Transverse colon (tissue), 4 donors: ENCODE results near the gene ARMC2.

Experiments
- EP300 ChIP-seq: sonication (generic); formaldehyde crosslinking; IDR thresholded peaks from one replicate; pipeline ENCODE4 v1.6.1; 2017; ENCODE audit warnings: antibody characterized with exemption, low read depth
- POLR2A ChIP-seq: fragments of 450-650 bp; IDR thresholded peaks from one replicate; pipeline ENCODE4 v1.6.1; 2016; ENCODE audit warnings: antibody characterized with exemption, mild to moderate bottlenecking, moderate library complexity
- POLR2AphosphoS5 ChIP-seq, 3 donors: sonication (generic); formaldehyde crosslinking; IDR thresholded peaks; one replicate each; pipeline ENCODE4 v1.6.1; 2016; ENCODE audit warnings: antibody characterized with exemption in 3 of 3
- TF ChIP-seq, protein P1 (sequence below), 5 experiments: fragments of 200-600 bp in 3 of 5; fragments of 450-650 bp in 2 of 5; sonication (generic) in 3 of 5; IDR thresholded peaks; 1 replicate in 2 of 5; 2 replicates in 3 of 5; pipeline ENCODE4 v1.5.1; 2016 to 2017; ENCODE audit warnings: antibody characterized with exemption in 5 of 5, inconsistent platforms in 3 of 5, mild to moderate bottlenecking in 2 of 5, moderate library complexity in 1 of 5

DNA sequence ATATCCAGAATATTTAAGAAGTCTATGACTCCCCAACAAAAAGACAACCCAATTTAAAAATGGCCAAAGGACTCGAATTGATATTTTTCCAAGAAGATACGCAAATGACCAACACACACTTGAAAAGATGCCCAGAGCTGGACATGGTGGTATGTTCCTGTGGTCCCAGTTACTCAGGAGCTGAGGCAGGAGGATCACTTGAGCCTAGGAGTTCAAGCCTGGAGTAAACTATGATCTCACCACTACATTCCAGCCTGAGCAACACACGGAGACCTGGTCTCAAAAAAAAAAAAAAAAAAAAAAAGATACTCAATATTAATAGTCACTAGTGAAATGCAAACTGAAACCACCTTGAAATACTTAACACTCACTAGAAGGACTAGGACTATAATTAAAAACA is 12.2 kb upstream of the ARMC2 start:
- TF ChIP-seq EP300 (no peak), POLR2AphosphoS5 (IDR thresholded peaks at IDR 0.05) (no peak), POLR2A (no peak)
- TF ChIP-seq, protein P1, sequence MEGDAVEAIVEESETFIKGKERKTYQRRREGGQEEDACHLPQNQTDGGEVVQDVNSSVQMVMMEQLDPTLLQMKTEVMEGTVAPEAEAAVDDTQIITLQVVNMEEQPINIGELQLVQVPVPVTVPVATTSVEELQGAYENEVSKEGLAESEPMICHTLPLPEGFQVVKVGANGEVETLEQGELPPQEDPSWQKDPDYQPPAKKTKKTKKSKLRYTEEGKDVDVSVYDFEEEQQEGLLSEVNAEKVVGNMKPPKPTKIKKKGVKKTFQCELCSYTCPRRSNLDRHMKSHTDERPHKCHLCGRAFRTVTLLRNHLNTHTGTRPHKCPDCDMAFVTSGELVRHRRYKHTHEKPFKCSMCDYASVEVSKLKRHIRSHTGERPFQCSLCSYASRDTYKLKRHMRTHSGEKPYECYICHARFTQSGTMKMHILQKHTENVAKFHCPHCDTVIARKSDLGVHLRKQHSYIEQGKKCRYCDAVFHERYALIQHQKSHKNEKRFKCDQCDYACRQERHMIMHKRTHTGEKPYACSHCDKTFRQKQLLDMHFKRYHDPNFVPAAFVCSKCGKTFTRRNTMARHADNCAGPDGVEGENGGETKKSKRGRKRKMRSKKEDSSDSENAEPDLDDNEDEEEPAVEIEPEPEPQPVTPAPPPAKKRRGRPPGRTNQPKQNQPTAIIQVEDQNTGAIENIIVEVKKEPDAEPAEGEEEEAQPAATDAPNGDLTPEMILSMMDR (IDR thresholded peaks at IDR 0.05) = no peak
